Brain microvascular endothelial cell (primary cell): ENCODE results near the gene TPSD1.

Source experiments
- DNase-seq: peaks from one replicate; pipeline ENCODE4 v3.0.0-alpha.2; 2020
- H3K27ac ChIP-seq: fragments of 250-450 bp; sonication (Bioruptor Pico); 2 replicates; pipeline ENCODE4 v1.5.1; 2020; ENCODE audit warnings: mild to moderate bottlenecking, moderate library complexity
- H3K27me3 ChIP-seq: fragments of 250-450 bp; sonication (Bioruptor Pico); replicated peaks from 2 replicates; pipeline ENCODE4 v1.5.1; 2020; ENCODE audit warnings: mild to moderate bottlenecking
- H3K36me3 ChIP-seq: fragments of 250-450 bp; sonication (Bioruptor Pico); replicated peaks from 2 replicates; pipeline ENCODE4 v1.5.1; 2020; ENCODE audit warnings: mild to moderate bottlenecking
- H3K4me3 ChIP-seq: 2 replicates; pipeline ENCODE4 v1.5.1; 2011; ENCODE audit warnings: low read depth, mild to moderate bottlenecking, control low read depth, low read length, moderate library complexity
- in situ Hi-C: cut with HindIII; loops from 2 replicates; pipeline ENCODE4 v1.10.0; 2017; ENCODE audit warnings: low sequenced_read_pairs, low pct_ligation_motif_present
- TF ChIP-seq, protein P1 (sequence below): IDR thresholded peaks from 2 replicates; pipeline ENCODE4 v1.5.1; 2011; ENCODE audit warnings: low read depth, mild to moderate bottlenecking, moderate library complexity, low read length, control low read depth, inconsistent platforms; ENCODE audit errors: missing control alignments

Gene TPSD1

DNA sequence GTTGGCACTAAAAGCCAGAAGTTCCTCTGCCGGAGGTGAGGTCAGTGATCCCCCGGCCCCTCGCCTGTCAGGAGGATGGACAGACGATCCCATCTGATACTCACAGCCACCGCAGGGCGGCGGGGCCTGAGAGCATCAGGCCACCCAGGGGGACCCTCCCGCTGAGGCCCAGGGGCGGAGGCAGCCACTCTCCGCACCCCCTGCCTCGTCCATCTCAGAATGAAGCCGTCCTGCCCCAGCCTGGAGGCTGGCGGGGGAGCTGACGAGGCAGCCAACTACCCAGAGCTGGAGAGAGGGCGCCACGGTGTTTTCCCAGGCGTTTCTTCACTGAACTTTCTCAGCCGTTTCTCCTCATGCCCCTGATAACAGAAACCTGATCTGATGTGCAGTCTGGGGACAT lies 22.6 kb downstream of the TPSD1 start:
- Histone ChIP-seq H3K27me3 (peaks cover 19% of the 10 kb centered on the region), H3K27ac (no peak overlapping the region), H3K36me3 (no peaks in the 10 kb centered on the region), H3K4me3 (no peak overlapping the region)
- TF ChIP-seq, protein P1, sequence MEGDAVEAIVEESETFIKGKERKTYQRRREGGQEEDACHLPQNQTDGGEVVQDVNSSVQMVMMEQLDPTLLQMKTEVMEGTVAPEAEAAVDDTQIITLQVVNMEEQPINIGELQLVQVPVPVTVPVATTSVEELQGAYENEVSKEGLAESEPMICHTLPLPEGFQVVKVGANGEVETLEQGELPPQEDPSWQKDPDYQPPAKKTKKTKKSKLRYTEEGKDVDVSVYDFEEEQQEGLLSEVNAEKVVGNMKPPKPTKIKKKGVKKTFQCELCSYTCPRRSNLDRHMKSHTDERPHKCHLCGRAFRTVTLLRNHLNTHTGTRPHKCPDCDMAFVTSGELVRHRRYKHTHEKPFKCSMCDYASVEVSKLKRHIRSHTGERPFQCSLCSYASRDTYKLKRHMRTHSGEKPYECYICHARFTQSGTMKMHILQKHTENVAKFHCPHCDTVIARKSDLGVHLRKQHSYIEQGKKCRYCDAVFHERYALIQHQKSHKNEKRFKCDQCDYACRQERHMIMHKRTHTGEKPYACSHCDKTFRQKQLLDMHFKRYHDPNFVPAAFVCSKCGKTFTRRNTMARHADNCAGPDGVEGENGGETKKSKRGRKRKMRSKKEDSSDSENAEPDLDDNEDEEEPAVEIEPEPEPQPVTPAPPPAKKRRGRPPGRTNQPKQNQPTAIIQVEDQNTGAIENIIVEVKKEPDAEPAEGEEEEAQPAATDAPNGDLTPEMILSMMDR, result no peak
- no peak for DNase-seq
- in situ Hi-C loops, result no loop called here

DNA sequence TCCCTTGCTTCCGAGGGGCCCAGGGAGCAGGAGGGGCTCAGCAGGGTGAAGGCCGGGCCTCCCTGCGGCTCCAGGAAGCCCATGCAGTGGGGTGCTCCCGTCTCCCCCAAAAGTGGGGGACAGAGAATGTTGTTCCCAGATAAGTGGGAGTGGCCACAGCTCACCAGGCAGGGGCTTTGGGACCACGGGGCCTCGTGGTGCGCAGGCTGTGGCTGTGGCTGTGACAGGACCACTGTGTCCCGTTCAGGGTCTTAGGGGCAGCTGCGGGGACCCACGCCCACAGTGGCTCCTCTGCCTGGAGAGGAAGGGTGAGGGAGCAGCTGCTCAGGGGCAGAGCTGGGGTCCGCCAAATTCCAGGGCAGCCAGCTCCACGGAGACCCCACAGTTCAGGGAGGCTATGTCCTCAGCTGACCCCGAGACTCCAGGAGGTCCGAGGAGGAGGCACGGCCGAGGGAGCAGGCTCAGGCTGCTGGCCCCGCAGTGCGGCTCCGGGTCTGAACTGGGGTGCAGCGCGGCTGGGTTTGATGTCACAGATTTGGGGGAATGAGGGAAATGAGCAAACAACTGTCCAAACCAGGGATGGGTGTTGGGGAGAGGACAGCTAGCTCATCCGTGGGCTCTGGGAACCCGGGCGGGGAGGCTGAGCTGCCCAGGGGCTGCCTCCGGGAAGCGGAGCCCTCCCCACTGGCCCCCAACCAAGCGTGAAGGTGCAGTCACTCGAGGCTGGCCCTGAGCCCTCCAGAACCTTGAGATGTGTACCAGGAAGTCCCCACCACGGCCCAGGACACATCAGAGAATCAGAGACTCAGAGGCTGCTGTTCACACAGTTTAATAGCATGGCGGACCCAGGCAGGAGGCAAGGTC lies 23.4 kb downstream of the TPSD1 start:
- Histone ChIP-seq H3K27me3 (peaks cover 21% of the 10 kb centered on the region), H3K4me3 (no peak overlapping the region), H3K36me3 (no peaks in the 10 kb centered on the region), H3K27ac (no peak overlapping the region)
- no peak for DNase-seq
- TF ChIP-seq, protein P1, result no peak
- in situ Hi-C loops, result no loop called here

DNA sequence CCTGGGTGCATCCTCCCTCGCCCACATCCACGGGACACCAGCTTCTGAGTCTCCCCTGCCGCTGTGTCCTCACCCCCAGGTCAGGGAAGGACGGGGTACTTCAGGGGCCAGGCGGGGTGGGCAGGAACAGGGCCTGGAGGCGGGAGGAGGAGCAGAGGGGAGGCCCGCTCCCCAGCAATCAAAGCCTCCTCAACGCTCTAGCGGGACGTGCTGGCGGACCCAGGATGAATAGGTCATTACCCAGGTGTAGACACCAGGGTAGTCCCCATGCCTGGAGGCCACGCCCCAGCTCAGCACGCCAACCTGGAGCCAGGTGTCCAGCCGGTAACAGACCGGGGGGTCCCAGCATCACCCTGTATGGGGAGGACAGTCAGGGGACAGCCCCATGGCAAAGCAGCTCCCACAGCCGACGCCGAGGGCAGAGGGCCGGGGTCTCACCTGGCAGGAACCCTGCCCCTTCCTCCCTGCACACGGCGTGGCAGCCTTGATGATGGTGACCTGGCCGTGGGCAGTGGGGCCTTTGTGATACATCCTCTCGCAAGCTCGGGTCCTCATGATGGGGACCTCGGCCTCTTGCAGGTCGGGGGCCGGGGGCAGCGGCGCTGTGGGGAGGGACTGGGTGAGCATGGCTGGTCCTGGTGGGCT lies 24.2 kb downstream of the TPSD1 start:
- Histone ChIP-seq H3K27me3 (peaks cover 21% of the 10 kb centered on the region), H3K36me3 (no peaks in the 10 kb centered on the region), H3K4me3 (no peak overlapping the region), H3K27ac (no peak overlapping the region)
- no peak for DNase-seq
- TF ChIP-seq, protein P1, result no peak
- in situ Hi-C loops, result no loop called here

DNA sequence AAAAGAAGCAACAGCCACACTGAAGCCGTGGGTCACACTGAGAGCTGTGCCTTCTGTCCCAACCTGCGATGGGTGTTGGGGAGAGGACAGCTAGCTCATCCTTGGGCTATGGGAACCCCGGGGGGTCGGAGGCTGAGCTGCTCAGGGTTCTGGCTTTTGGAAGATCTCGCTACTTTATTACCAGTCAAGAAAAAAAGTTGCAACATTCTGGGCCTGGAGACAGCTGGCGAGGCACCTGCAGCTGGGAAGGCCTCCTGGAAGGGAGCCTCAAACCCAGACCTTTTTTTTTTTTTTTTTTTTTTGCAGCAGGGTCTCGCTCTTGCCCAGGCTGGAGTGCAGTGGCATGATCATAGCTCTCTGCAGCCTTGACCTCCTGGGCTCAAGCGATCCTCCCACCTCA lies 24.9 kb downstream of the TPSD1 start:
- in situ Hi-C loops, result no loop called here
- Histone ChIP-seq H3K27me3 (peaks cover 21% of the 10 kb centered on the region), H3K4me3 (no peak overlapping the region), H3K36me3 (no peaks in the 10 kb centered on the region), H3K27ac (no peak overlapping the region)
- TF ChIP-seq, protein P1, result no peak
- no peak for DNase-seq

DNA sequence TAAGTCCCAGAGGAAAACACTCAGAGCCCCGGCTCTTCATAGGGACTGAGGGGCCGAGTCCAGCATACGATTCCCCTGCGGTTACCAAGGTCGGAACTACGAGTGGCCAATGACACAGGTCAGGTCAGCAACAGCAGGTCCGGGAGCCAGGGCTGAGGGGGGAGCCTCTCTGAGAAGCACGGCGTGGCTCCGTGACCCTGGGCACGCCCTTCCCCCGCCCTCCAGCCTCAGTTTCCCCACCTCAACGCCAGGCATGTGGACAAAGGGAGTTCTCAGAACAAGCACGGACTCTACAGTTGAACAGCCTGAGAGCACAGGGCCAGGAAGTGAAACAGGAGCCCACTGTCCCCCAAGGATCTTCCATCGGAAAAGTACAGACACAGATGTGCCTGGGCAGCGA lies 25.6 kb downstream of the TPSD1 start:
- in situ Hi-C loops, result no loop called here

More for the DNA sequence above, 25.6 kb downstream of the TPSD1 start:
- Histone ChIP-seq H3K27ac (no peak overlapping the region), H3K36me3 (no peaks in the 10 kb centered on the region), H3K27me3 (peaks cover 21% of the 10 kb centered on the region), H3K4me3 (no peak overlapping the region)
- TF ChIP-seq, protein P1, result no peak
- DNase-seq, result no peak
